CD4-positive, alpha-beta T cell (primary cell): ENCODE measurements around the gene FBXL15. TPM values are rescaled to one million over a fixed set of nuclear protein-coding genes. Genes with fewer than 3 reads are reported as not detected.
A peak's percentile ranks its signal among the peaks of the same experiment; 100 is the strongest.

Source experiments
- ATAC-seq: fragments of 200-7000 bp; cut with Tn5 transposase; one replicate; pipeline ENCODE4 v1.10.0; 2022; ENCODE audit warnings: mild to moderate bottlenecking; ENCODE audit not compliant: poor library complexity
- CTCF ChIA-PET: fragments of 350-600 bp; sonication (Branson Sonifier 250); formaldehyde crosslinking; loops from one replicate; lab custom pipeline; 2021; ENCODE audit warnings: antibody characterized with exemption, inconsistent platforms; lab: Charles Lee
- POLR2A ChIA-PET: fragments of 350-600 bp; sonication (Branson Sonifier 250); formaldehyde crosslinking; loops from one replicate; lab custom pipeline; 2021; ENCODE audit warnings: antibody characterized with exemption, inconsistent platforms; lab: Charles Lee
- DNase-seq, 14 experiments: peaks; one replicate each; pipeline ENCODE4 v3.0.0-alpha.2; 2013 to 2020; ENCODE audit warnings: mixed read lengths in 2 of 14
- H3K27ac ChIP-seq, 2 donors: one replicate each; pipeline versions ENCODE4 v1.5.1 to v1.7.0; 2013; ENCODE audit warnings: low read length in 2 of 2, low read depth in 1 of 2, mild to moderate bottlenecking in 1 of 2
- H3K27me3 ChIP-seq, 2 experiments: 1 replicate in 1 of 2; 2 replicates in 1 of 2; pipeline versions ENCODE4 v1.6.1 to v1.7.0; 2013; ENCODE audit warnings: low read length in 2 of 2, control low read depth in 1 of 2, mild to moderate bottlenecking in 1 of 2, moderate library complexity in 1 of 2; ENCODE audit not compliant: insufficient read depth in 2 of 2, control insufficient read depth in 1 of 2
- H3K36me3 ChIP-seq: one replicate; pipeline ENCODE4 v1.6.1; 2013; ENCODE audit warnings: low read length, control low read depth; ENCODE audit not compliant: insufficient read depth
- H3K4me1 ChIP-seq: one replicate; pipeline ENCODE4 v1.6.1; 2013; ENCODE audit warnings: low read length, control low read depth; ENCODE audit not compliant: insufficient read depth
- H3K4me3 ChIP-seq: one replicate; pipeline ENCODE4 v1.5.1; 2013; ENCODE audit warnings: mild to moderate bottlenecking, low read length, moderate library complexity
- H3K9me3 ChIP-seq, 2 experiments: 1 replicate in 1 of 2; 2 replicates in 1 of 2; pipeline versions ENCODE4 v1.6.1 to v1.7.0; 2013; ENCODE audit warnings: low read length in 2 of 2, mild to moderate bottlenecking in 2 of 2, control low read depth in 1 of 2, moderate library complexity in 1 of 2; ENCODE audit not compliant: control insufficient read depth in 1 of 2, insufficient read depth in 1 of 2
- H3K27ac Mint-ChIP-seq: one replicate; pipeline ENCODE4 v1.8.0; 2020; ENCODE audit warnings: mixed read lengths
- H3K27me3 Mint-ChIP-seq: one replicate; pipeline ENCODE4 v1.8.0; 2021; ENCODE audit warnings: mixed read lengths
- H3K36me3 Mint-ChIP-seq: one replicate; pipeline ENCODE4 v1.8.0; 2021; ENCODE audit warnings: low read depth, mixed read lengths
- H3K4me1 Mint-ChIP-seq: one replicate; pipeline ENCODE4 v1.8.0; 2021; ENCODE audit warnings: low read depth, mixed read lengths
- H3K4me3 Mint-ChIP-seq: one replicate; pipeline ENCODE4 v1.8.0; 2020; ENCODE audit warnings: mild to moderate bottlenecking, mixed read lengths
- H3K9me3 Mint-ChIP-seq: one replicate; pipeline ENCODE4 v1.8.0; 2020; ENCODE audit warnings: mixed read lengths
- intact Hi-C, 2 experiments: fragments of 100-400 bp; cut with DNase I in 1 of 2; cut with micrococcal nuclease in 1 of 2; formaldehyde crosslinking; loops; one replicate each; pipeline versions ENCODE4 v1.15.1 to v1.9.0; 2023 to 2025; cut with DNase I, micrococcal nuclease
- total RNA-seq, 174 experiments: library from RNA in 2 of 174; stranded (reverse) in 2 of 174; gene quantifications; one replicate each; pipeline ENCODE4 v1.2.3 and lab custom pipeline; 2021 to 2026
- TF ChIP-seq, protein P1 (sequence below): fragments of 200-600 bp; IDR thresholded peaks from one replicate; pipeline ENCODE4 v1.8.0; 2022; ENCODE audit warnings: antibody characterized with exemption, mild to moderate bottlenecking

FBXL15 gene
- total RNA-seq, 2 experiments from 2014 or later, result 10.2 to 10.4 TPM

DNA sequence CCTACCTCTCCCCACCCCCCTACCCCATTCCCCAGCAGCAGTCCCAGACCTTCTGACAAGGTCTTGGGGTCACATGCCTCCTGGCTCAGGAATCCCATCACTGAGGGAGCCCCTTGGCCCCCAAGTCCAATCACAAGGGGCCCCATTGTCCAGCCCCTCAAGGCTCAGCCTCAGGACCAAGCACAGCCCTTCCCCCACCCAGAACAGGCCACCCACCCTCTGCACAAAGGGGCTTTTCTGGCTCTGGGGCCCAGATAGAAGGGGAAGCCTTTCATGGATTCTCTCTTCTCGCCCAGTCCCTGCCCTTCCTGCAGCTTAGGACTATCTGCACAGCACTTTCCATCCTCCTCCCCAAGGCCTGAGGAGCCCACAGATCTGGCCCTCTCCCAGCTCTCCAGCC, 4.8 kb downstream of the FBXL15 start:
- DNase-seq, result no peak
- no peak overlapping the region for H3K27ac Mint-ChIP-seq

DNA sequence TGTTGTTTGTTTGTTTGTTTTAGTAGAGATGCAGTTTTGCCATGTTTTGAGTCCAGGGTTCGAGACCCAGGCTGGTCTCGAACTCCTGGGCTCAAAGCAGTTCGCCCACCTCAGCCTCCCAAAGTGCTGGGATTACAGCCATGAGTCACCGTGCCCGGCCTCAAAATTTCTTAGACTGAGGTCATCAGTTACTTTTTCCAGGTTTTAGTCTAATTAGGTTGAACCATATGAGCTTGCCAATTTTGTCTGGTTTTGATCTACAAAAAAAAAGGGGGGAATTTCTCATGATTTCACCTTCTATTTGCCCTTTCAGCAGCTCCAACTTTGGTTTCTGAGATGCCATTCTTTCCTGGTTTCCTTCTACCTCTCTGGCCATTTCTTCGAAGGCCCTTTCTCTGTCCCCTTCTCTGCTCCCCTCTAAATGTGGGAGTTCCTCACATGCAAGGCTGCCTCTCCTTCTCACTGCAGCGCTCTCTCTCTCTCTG, 6.2 kb downstream of the FBXL15 start:
- Histone ChIP-seq H3K36me3 (peaks cover 20% of the 10 kb centered on the region), H3K27ac (no peak overlapping the region), H3K9me3 (no peaks in the 10 kb centered on the region), H3K4me1 (peaks cover 26% of the 10 kb centered on the region), H3K27me3 (no peaks in the 10 kb centered on the region), H3K4me3 (no peak overlapping the region)
- Mint-ChIP-seq H3K9me3 (no peaks in the 10 kb centered on the region), H3K27me3 (no peaks in the 10 kb centered on the region), H3K4me3 (no peak overlapping the region), H3K36me3 (peaks cover 23% of the 10 kb centered on the region), H3K27ac (no peak overlapping the region), H3K4me1 (peaks cover 21% of the 10 kb centered on the region)
- no peak for DNase-seq
- ATAC-seq, result no peak
- intact Hi-C loops, result no loop called here
- CTCF ChIA-PET, result interaction anchor here (0.7 to 1.4 kb wide), 3 partner anchors 10 to 28 kb away, joined by 3 to 4 read pairs (median 3); no protein-coding TSS in a partner anchor
- POLR2A ChIA-PET, result interaction anchor here (1.4 kb wide), 1 partner anchor 24 kb away, joined by 3 read pairs; no protein-coding TSS in a partner anchor
- TF ChIP-seq, protein P1, sequence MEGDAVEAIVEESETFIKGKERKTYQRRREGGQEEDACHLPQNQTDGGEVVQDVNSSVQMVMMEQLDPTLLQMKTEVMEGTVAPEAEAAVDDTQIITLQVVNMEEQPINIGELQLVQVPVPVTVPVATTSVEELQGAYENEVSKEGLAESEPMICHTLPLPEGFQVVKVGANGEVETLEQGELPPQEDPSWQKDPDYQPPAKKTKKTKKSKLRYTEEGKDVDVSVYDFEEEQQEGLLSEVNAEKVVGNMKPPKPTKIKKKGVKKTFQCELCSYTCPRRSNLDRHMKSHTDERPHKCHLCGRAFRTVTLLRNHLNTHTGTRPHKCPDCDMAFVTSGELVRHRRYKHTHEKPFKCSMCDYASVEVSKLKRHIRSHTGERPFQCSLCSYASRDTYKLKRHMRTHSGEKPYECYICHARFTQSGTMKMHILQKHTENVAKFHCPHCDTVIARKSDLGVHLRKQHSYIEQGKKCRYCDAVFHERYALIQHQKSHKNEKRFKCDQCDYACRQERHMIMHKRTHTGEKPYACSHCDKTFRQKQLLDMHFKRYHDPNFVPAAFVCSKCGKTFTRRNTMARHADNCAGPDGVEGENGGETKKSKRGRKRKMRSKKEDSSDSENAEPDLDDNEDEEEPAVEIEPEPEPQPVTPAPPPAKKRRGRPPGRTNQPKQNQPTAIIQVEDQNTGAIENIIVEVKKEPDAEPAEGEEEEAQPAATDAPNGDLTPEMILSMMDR, result no peak

More for the DNA sequence above, 4.8 kb downstream of the FBXL15 start:
- H3K4me1 Mint-ChIP-seq, result peaks cover 24% of the 10 kb centered on the region
- POLR2A ChIA-PET, result no interaction called here
- no peaks in the 10 kb centered on the region for H3K9me3 Mint-ChIP-seq
- no peaks in the 10 kb centered on the region for H3K27me3 ChIP-seq
- TF ChIP-seq, protein P1, result no peak
- H3K27ac ChIP-seq, result no peak overlapping the region
- H3K4me3 ChIP-seq, result no peak overlapping the region
- ATAC-seq, result no peak
- H3K36me3 Mint-ChIP-seq, result peaks cover 30% of the 10 kb centered on the region
- CTCF ChIA-PET, result interaction anchor here (1.1 kb wide), 1 partner anchor 26 kb away, joined by 3 read pairs; no protein-coding TSS in a partner anchor
- intact Hi-C loops, result no loop called here
- peaks cover 4% of the 10 kb centered on the region for H3K27me3 Mint-ChIP-seq
- no peaks in the 10 kb centered on the region for H3K9me3 ChIP-seq
- peak overlapping the region; percentile 46 for H3K4me3 Mint-ChIP-seq
- H3K4me1 ChIP-seq, result peaks cover 27% of the 10 kb centered on the region
- peaks cover 18% of the 10 kb centered on the region for H3K36me3 ChIP-seq

DNA sequence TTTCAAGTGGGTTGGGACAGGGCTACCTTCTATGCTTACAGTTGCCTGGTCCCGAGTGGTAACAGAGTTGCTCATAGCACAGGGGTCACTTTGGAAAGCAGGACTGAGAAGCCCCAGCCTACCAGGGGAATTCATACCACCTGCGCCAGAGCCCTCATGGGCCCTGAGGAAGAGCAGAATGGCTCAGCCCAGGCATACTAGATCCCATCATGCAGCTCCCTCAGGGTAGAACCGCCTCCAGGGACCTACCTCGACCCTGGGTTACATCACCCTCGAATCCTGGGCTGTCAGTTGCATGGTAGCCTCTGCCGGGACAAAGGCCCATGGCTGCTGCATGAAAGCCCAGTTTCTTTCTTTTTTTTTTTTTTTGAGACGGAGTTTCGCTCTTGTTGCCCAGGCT, 8.8 kb downstream of the FBXL15 start:
- no peak overlapping the region for H3K27ac Mint-ChIP-seq
- DNase-seq, result no peak
- H3K36me3 Mint-ChIP-seq, result peaks cover 21% of the 10 kb centered on the region
- intact Hi-C loops, result no loop called here
- Histone ChIP-seq H3K4me1 (peaks cover 29% of the 10 kb centered on the region), H3K4me3 (no peak overlapping the region), H3K9me3 (no peaks in the 10 kb centered on the region), H3K36me3 (peaks cover 9% of the 10 kb centered on the region), H3K27ac (no peak overlapping the region), H3K27me3 (no peaks in the 10 kb centered on the region)
- ChIA-PET POLR2A (no interaction called here), CTCF (no interaction called here)
- TF ChIP-seq, protein P1, result no peak
- no peak for ATAC-seq
- no peaks in the 10 kb centered on the region for H3K27me3 Mint-ChIP-seq
- peaks cover 35% of the 10 kb centered on the region for H3K4me1 Mint-ChIP-seq
- H3K4me3 Mint-ChIP-seq, result peak overlapping the region; percentile 34
- no peaks in the 10 kb centered on the region for H3K9me3 Mint-ChIP-seq
